CD4-positive, alpha-beta memory T cell (primary cell): Measurements from ENCODE around the gene ANKRD10. TPM values are rescaled to one million over a fixed set of nuclear protein-coding genes. Genes with fewer than 3 reads are reported as not detected.

Experiments used
- CTCF ChIA-PET: fragments of 350-600 bp; sonication (Branson Sonifier 250); formaldehyde crosslinking; loops from one replicate; lab custom pipeline; 2021; ENCODE audit warnings: inconsistent platforms; ENCODE audit not compliant: partially characterized antibody; lab: Charles Lee
- POLR2A ChIA-PET: fragments of 350-600 bp; sonication (Branson Sonifier 250); formaldehyde crosslinking; loops from one replicate; lab custom pipeline; 2021; ENCODE audit not compliant: partially characterized antibody; lab: Charles Lee
- DNase-seq, 5 donors: peaks; one replicate each; pipeline versions ENCODE4 v3.0.0 to v3.0.0-alpha.2; 2020 to 2022; ENCODE audit warnings: mixed read lengths in 1 of 5
- H3K27ac ChIP-seq: one replicate; pipeline ENCODE4 v1.7.0; 2013; ENCODE audit warnings: low read depth, low read length
- H3K27me3 ChIP-seq: 2 replicates; pipeline ENCODE4 v1.7.0; 2013; ENCODE audit warnings: mild to moderate bottlenecking, low read length, moderate library complexity; ENCODE audit not compliant: insufficient read depth
- H3K36me3 ChIP-seq: 2 replicates; pipeline ENCODE4 v1.7.0; 2013; ENCODE audit warnings: mild to moderate bottlenecking, low read length, moderate library complexity; ENCODE audit not compliant: insufficient read depth
- H3K4me1 ChIP-seq: 2 replicates; pipeline ENCODE4 v1.7.0; 2013; ENCODE audit warnings: mild to moderate bottlenecking, low read length, moderate library complexity; ENCODE audit not compliant: insufficient read depth
- H3K4me3 ChIP-seq, 2 donors: one replicate each; pipeline ENCODE4 v1.7.0; 2013; ENCODE audit warnings: low read length in 2 of 2, mild to moderate bottlenecking in 1 of 2
- H3K9me3 ChIP-seq, 2 donors: one replicate each; pipeline ENCODE4 v1.7.0; 2013; ENCODE audit warnings: low read length in 2 of 2, control low read depth in 1 of 2; ENCODE audit not compliant: control insufficient read depth in 1 of 2
- H3K27ac Mint-ChIP-seq, 7 donors: one replicate each; pipeline ENCODE4 v1.8.0; 2020 to 2021; ENCODE audit warnings: mixed read lengths in 7 of 7, mild to moderate bottlenecking in 6 of 7, inconsistent platforms in 3 of 7, moderate library complexity in 3 of 7
- H3K27me3 Mint-ChIP-seq, 2 donors: one replicate each; pipeline ENCODE4 v1.8.0; 2020 to 2021; ENCODE audit warnings: mixed read lengths in 2 of 2
- H3K36me3 Mint-ChIP-seq, 2 donors: one replicate each; pipeline ENCODE4 v1.8.0; 2020 to 2021; ENCODE audit warnings: mixed read lengths in 2 of 2, inconsistent platforms in 1 of 2, mild to moderate bottlenecking in 1 of 2
- H3K4me1 Mint-ChIP-seq, 4 donors: one replicate each; pipeline ENCODE4 v1.8.0; 2020 to 2021; ENCODE audit warnings: mixed read lengths in 4 of 4, mild to moderate bottlenecking in 1 of 4
- H3K4me3 Mint-ChIP-seq, 8 donors: one replicate each; pipeline ENCODE4 v1.8.0; 2020 to 2021; ENCODE audit warnings: mixed read lengths in 8 of 8, mild to moderate bottlenecking in 7 of 8, moderate library complexity in 6 of 8, inconsistent platforms in 3 of 8
- H3K9me3 Mint-ChIP-seq, 8 donors: one replicate each; pipeline ENCODE4 v1.8.0; 2020 to 2021; ENCODE audit warnings: mixed read lengths in 8 of 8, mild to moderate bottlenecking in 5 of 8, inconsistent platforms in 3 of 8, moderate library complexity in 1 of 8
- intact Hi-C: fragments of 100-400 bp; cut with micrococcal nuclease; formaldehyde crosslinking; loops from one replicate; pipeline ENCODE4 v1.15.1; 2023
- polyA plus RNA-seq, 2 donors: library from polyadenylated mRNA; unstranded; fragments of 300-500 nt; fragmentation: Illumina TruSeq; gene quantifications; one replicate each; pipeline ENCODE4 v1.2.3, GENCODE V29; 2021
- total RNA-seq, 2 experiments: library from RNA; stranded (reverse); gene quantifications; one replicate each; pipeline ENCODE4 v1.2.3, GENCODE V29; 2021

ANKRD10 gene
- total RNA-seq (100 to 1,000 TPM; 127 to 140 TPM), polyA plus RNA-seq (10 to 100 TPM; 53.0 to 63.2 TPM)

GRCh38 chr13:110915057-110915873 is at the start of gene ANKRD10:
Gene ANKRD10, minus strand, starts transcription at chr13:110915069. Its CDS starts 135 bp downstream, at chr13:110914934.
- H3K4me1 ChIP-seq = peaks cover 39% of the 10 kb centered on the region
- POLR2A ChIA-PET = interaction anchor here (0.7 to 2.9 kb wide), 12 partner anchors 11 to 353 kb away, joined by 3 to 48 read pairs (median 4); partner anchors contain the start of genes CARS2, ING1 and NAXD

GRCh38 chr13:110964229-110965037 is 49.6 kb upstream of the ANKRD10 start:
- Histone ChIP-seq H3K27ac (no peak overlapping the region), H3K4me1 (no peaks in the 10 kb centered on the region), H3K9me3 (peaks cover 0 to 7% of the 10 kb centered on the region in 2 donors), H3K36me3 (no peaks in the 10 kb centered on the region), H3K4me3 (no peak overlapping the region), H3K27me3 (no peaks in the 10 kb centered on the region)
- H3K9me3 Mint-ChIP-seq = peaks cover 2 to 66% (median 36%) of the 10 kb centered on the region in 8 donors
- H3K4me1 Mint-ChIP-seq = peaks cover 0 to 2% (median 0%) of the 10 kb centered on the region in 4 donors
- ChIA-PET CTCF (no interaction called here), POLR2A (no interaction called here)
- peaks cover 5 to 10% of the 10 kb centered on the region in 2 donors for H3K36me3 Mint-ChIP-seq
- peaks cover 1 to 2% of the 10 kb centered on the region in 2 donors for H3K27me3 Mint-ChIP-seq
- H3K27ac Mint-ChIP-seq = no peak overlapping the region
- intact Hi-C loops = no loop called here
- no peak overlapping the region for H3K4me3 Mint-ChIP-seq
- DNase-seq = no peak

More at GRCh38 chr13:110915057-110915873, at the start of gene ANKRD10:
- peak within 1 kb of the TSS; percentile 89 to 95 (median 92) for H3K4me3 Mint-ChIP-seq
- intact Hi-C loops = loop anchor here (1.0 to 10.0 kb wide), 6 partner anchors 201 to 1128 kb away; partner anchors contain the start of genes IRS2, NAXD and RAB20
- DNase-seq = peak; percentile 90 to 94 (median 91)
- Histone ChIP-seq H3K36me3 (peaks cover 3% of the 10 kb centered on the region), H3K9me3 (no peaks in the 10 kb centered on the region), H3K27ac (peak within 1 kb of the TSS; percentile 77), H3K4me3 (peak within 1 kb of the TSS; percentile 26 to 89), H3K27me3 (no peaks in the 10 kb centered on the region)
- H3K27me3 Mint-ChIP-seq = no peaks in the 10 kb centered on the region
- H3K36me3 Mint-ChIP-seq = peaks cover 0 to 9% of the 10 kb centered on the region in 2 donors
- H3K9me3 Mint-ChIP-seq = no peaks in the 10 kb centered on the region
- peaks cover 20 to 52% (median 37%) of the 10 kb centered on the region in 4 donors for H3K4me1 Mint-ChIP-seq
- peak within 1 kb of the TSS; percentile 90 to 96 (median 95) for H3K27ac Mint-ChIP-seq
- CTCF ChIA-PET = interaction anchor here (0.6 to 1.7 kb wide), 9 partner anchors 9 to 268 kb away, joined by 3 to 10 read pairs (median 3); no protein-coding TSS in a partner anchor

GRCh38 chr13:110963554-110963970 is 48.7 kb upstream of the ANKRD10 start:
- no peak overlapping the region for H3K4me3 Mint-ChIP-seq
- no peaks in the 10 kb centered on the region for H3K27me3 ChIP-seq
- H3K36me3 Mint-ChIP-seq = peaks cover 5 to 10% of the 10 kb centered on the region in 2 donors
- POLR2A ChIA-PET = no interaction called here
- intact Hi-C loops = no loop called here
- DNase-seq = no peak
- CTCF ChIA-PET = no interaction called here
- H3K36me3 ChIP-seq = no peaks in the 10 kb centered on the region
- H3K27me3 Mint-ChIP-seq = peaks cover 1 to 2% of the 10 kb centered on the region in 2 donors
- no peak overlapping the region for H3K27ac ChIP-seq
- H3K4me1 Mint-ChIP-seq = peaks cover 0 to 2% (median 0%) of the 10 kb centered on the region in 4 donors
- H3K4me3 ChIP-seq = no peak overlapping the region
- no peak overlapping the region for H3K27ac Mint-ChIP-seq
- H3K4me1 ChIP-seq = no peaks in the 10 kb centered on the region
- peaks cover 0 to 7% of the 10 kb centered on the region in 2 donors for H3K9me3 ChIP-seq
- peaks cover 2 to 66% (median 36%) of the 10 kb centered on the region in 8 donors for H3K9me3 Mint-ChIP-seq

GRCh38 chr13:110961959-110962358 is 47.1 kb upstream of the ANKRD10 start:
- H3K9me3 Mint-ChIP-seq = peaks cover 2 to 63% (median 36%) of the 10 kb centered on the region in 8 donors
- peaks cover 5 to 10% of the 10 kb centered on the region in 2 donors for H3K36me3 Mint-ChIP-seq
- no peak for DNase-seq
- H3K27me3 Mint-ChIP-seq = peaks cover 1 to 3% of the 10 kb centered on the region in 2 donors
- H3K27ac Mint-ChIP-seq = no peak overlapping the region
- peaks cover 0 to 7% of the 10 kb centered on the region in 2 donors for H3K9me3 ChIP-seq
- H3K27me3 ChIP-seq = no peaks in the 10 kb centered on the region
- H3K4me1 Mint-ChIP-seq = peaks cover 0 to 2% (median 0%) of the 10 kb centered on the region in 4 donors
- H3K27ac ChIP-seq = no peak overlapping the region
- no peak overlapping the region for H3K4me3 Mint-ChIP-seq
- no peak overlapping the region for H3K4me3 ChIP-seq
- no peaks in the 10 kb centered on the region for H3K4me1 ChIP-seq
- intact Hi-C loops = no loop called here
- CTCF ChIA-PET = no interaction called here
- POLR2A ChIA-PET = no interaction called here
- H3K36me3 ChIP-seq = no peaks in the 10 kb centered on the region

- peaks cover 0 to under 1% of the 10 kb centered on the region in 2 donors for H3K9me3 ChIP-seq
- H3K27me3 ChIP-seq = no peaks in the 10 kb centered on the region
- H3K9me3 Mint-ChIP-seq = peaks cover 0 to 48% (median 25%) of the 10 kb centered on the region in 8 donors
- DNase-seq = no peak
- peaks cover under 1 to 2% of the 10 kb centered on the region in 2 donors for H3K36me3 Mint-ChIP-seq
- peaks cover 0 to under 1% (median 0%) of the 10 kb centered on the region in 4 donors for H3K4me1 Mint-ChIP-seq
- ChIA-PET POLR2A (no interaction called here), CTCF (no interaction called here)
- H3K27ac ChIP-seq = no peak overlapping the region
- no peaks in the 10 kb centered on the region for H3K36me3 ChIP-seq
- H3K27me3 Mint-ChIP-seq = peaks cover 1 to 5% of the 10 kb centered on the region in 2 donors
- no peaks in the 10 kb centered on the region for H3K4me1 ChIP-seq
- no peak overlapping the region for H3K27ac Mint-ChIP-seq
- intact Hi-C loops = no loop called here
- no peak overlapping the region for H3K4me3 Mint-ChIP-seq
- no peak overlapping the region for H3K4me3 ChIP-seq
Observed at GRCh38 chr13:110960204-110960603, 45.3 kb upstream of the ANKRD10 start.

GRCh38 chr13:110957931-110958330 is 43.1 kb upstream of the ANKRD10 start:
- no peak overlapping the region for H3K4me3 Mint-ChIP-seq
- no peak overlapping the region for H3K27ac Mint-ChIP-seq
- Histone ChIP-seq H3K9me3 (no peaks in the 10 kb centered on the region), H3K36me3 (no peaks in the 10 kb centered on the region), H3K4me3 (no peak overlapping the region), H3K4me1 (no peaks in the 10 kb centered on the region), H3K27ac (no peak overlapping the region), H3K27me3 (no peaks in the 10 kb centered on the region)
- no peaks in the 10 kb centered on the region for H3K4me1 Mint-ChIP-seq
- POLR2A ChIA-PET = no interaction called here
- intact Hi-C loops = no loop called here
- H3K36me3 Mint-ChIP-seq = no peaks in the 10 kb centered on the region
- peaks cover 1 to 4% of the 10 kb centered on the region in 2 donors for H3K27me3 Mint-ChIP-seq
- H3K9me3 Mint-ChIP-seq = peaks cover 0 to 30% (median 14%) of the 10 kb centered on the region in 8 donors
- CTCF ChIA-PET = no interaction called here
- no peak for DNase-seq
